ENCODE results near the gene IL17REL. TPM values are rescaled to one million over a fixed set of nuclear protein-coding genes. Genes with fewer than 3 reads are reported as not detected.

Gene IL17REL
- 0.09 TPM in 1 of 2 replicates, not detected in the other for total RNA-seq

GRCh38 chr22:50012211-50013181 is at the start of gene IL17REL:
Gene IL17REL, minus strand, starts transcription at chr22:50012765. Its CDS starts 119 bp downstream, at chr22:50012646.

GRCh38 chr22:50058061-50058905 is 45.7 kb upstream of the IL17REL start, which contains the start of gene TTLL8:
Gene TTLL8, minus strand, starts transcription at chr22:50058298.

GRCh38 chr22:49960159-49961004 is 52.2 kb downstream of the IL17REL start, which contains the start of gene PIM3:
Gene PIM3, plus strand, starts transcription at chr22:49960772. Its CDS starts 176 bp downstream, at chr22:49960948.

Other genes with a start within 250 kb of the IL17REL start
- gene BRD1, start 184.9 kb downstream of the IL17REL start, total RNA-seq, result 27.0 and 35.7 TPM in 2 replicates
- 9.8 and 22.7 TPM in 2 replicates for gene ZBED4, start 158.9 kb downstream of the IL17REL start, total RNA-seq
- 21.9 and 23.2 TPM in 2 replicates for gene ALG12, start 94.3 kb downstream of the IL17REL start, total RNA-seq
- 136 and 159 TPM in 2 replicates for gene CRELD2, start 94.1 kb downstream of the IL17REL start, total RNA-seq
- 28.2 and 34.4 TPM in 2 replicates for gene PIM3, start 52.0 kb downstream of the IL17REL start, total RNA-seq
- gene TTLL8, start 45.5 kb upstream of the IL17REL start, total RNA-seq, result not detected in 2 replicates
- 0.18 and 0.59 TPM in 2 replicates for gene MLC1, start 72.7 kb upstream of the IL17REL start, total RNA-seq
- gene MOV10L1, start 77.2 kb upstream of the IL17REL start, total RNA-seq, result 2.1 and 14.8 TPM in 2 replicates
- gene PANX2, start 158.0 kb upstream of the IL17REL start, total RNA-seq, result 1.5 and 2.0 TPM in 2 replicates
- 19.9 and 32.9 TPM in 2 replicates for gene TRABD, start 173.1 kb upstream of the IL17REL start, total RNA-seq
- 22.7 and 24.3 TPM in 2 replicates for gene SELENOO, start 188.2 kb upstream of the IL17REL start, total RNA-seq
- gene TUBGCP6, start 232.3 kb upstream of the IL17REL start, total RNA-seq, result 29.7 and 36.2 TPM in 2 replicates
- gene HDAC10, start 238.5 kb upstream of the IL17REL start, total RNA-seq, result 38.6 and 52.5 TPM in 2 replicates
- gene MAPK12, start 248.9 kb upstream of the IL17REL start, total RNA-seq, result 44.8 and 46.6 TPM in 2 replicates

Data from smooth muscle cell of the umbilical artery (primary cell).